SK-N-SH treated with all-trans-retinoic acid at 6 μM for 48 hours (cell line): ENCODE results near the gene ITGBL1.

Experiments used
- ATAC-seq: fragments of 200-7000 bp; cut with Tn5 transposase; 3 replicates; pipeline ENCODE4 v1.9.1; 2020; ENCODE audit warnings: mild to moderate bottlenecking, moderate library complexity
- BACH2 ChIP-seq: fragments of 250-450 bp; sonication (Bioruptor Pico); IDR thresholded peaks from 2 replicates; pipeline ENCODE4 v1.9.0; 2021; ENCODE audit warnings: mild to moderate bottlenecking, borderline replicate concordance
- CREB5 ChIP-seq: fragments of 250-450 bp; sonication (Bioruptor Pico); IDR thresholded peaks from 2 replicates; pipeline ENCODE4 v1.5.1; 2020; ENCODE audit warnings: low read depth, mild to moderate bottlenecking, moderate library complexity
- CSDC2 ChIP-seq: fragments of 250-450 bp; sonication (Bioruptor Pico); IDR thresholded peaks from 2 replicates; pipeline ENCODE4 v1.5.0; 2020; ENCODE audit warnings: mild to moderate bottlenecking, moderate library complexity
- CSRNP3 ChIP-seq: fragments of 250-450 bp; sonication (Bioruptor Pico); IDR thresholded peaks from 2 replicates; pipeline ENCODE4 v1.5.1; 2021; ENCODE audit warnings: mild to moderate bottlenecking, moderate library complexity
- ESRRG ChIP-seq: fragments of 250-450 bp; sonication (Bioruptor Pico); IDR thresholded peaks from 2 replicates; pipeline ENCODE4 v1.6.1; 2021; ENCODE audit warnings: mild to moderate bottlenecking
- GLIS3 ChIP-seq: fragments of 250-450 bp; sonication (Bioruptor Pico); IDR thresholded peaks from 2 replicates; pipeline ENCODE4 v1.5.0; 2020; ENCODE audit warnings: mild to moderate bottlenecking, moderate library complexity
- ISL1 ChIP-seq: fragments of 250-450 bp; sonication (Bioruptor Pico); IDR thresholded peaks from 2 replicates; pipeline ENCODE4 v2.1.2; 2022; ENCODE audit warnings: mild to moderate bottlenecking, moderate library complexity
- OSR1 ChIP-seq: fragments of 250-450 bp; sonication (Bioruptor Pico); IDR thresholded peaks from 2 replicates; pipeline ENCODE4 v1.8.0; 2022; ENCODE audit warnings: moderate library complexity, mild to moderate bottlenecking, inconsistent platforms
- PATZ1 ChIP-seq: fragments of 250-450 bp; sonication (Bioruptor Pico); IDR thresholded peaks from 2 replicates; pipeline ENCODE4 v1.8.0; 2020; ENCODE audit warnings: mild to moderate bottlenecking, moderate library complexity, borderline replicate concordance
- POU6F1 ChIP-seq: fragments of 250-450 bp; sonication (Bioruptor Pico); IDR thresholded peaks from 2 replicates; pipeline ENCODE4 v1.8.0; 2021; ENCODE audit warnings: low read depth, mild to moderate bottlenecking, moderate library complexity, borderline replicate concordance
- PPARA ChIP-seq: fragments of 250-450 bp; sonication (Bioruptor Pico); IDR thresholded peaks from 2 replicates; pipeline ENCODE4 v1.5.0; 2020; ENCODE audit warnings: mild to moderate bottlenecking, borderline replicate concordance
- RARB ChIP-seq: fragments of 250-450 bp; sonication (Bioruptor Pico); IDR thresholded peaks from 2 replicates; pipeline ENCODE4 v1.8.0; 2021; ENCODE audit warnings: mild to moderate bottlenecking, moderate library complexity
- SNAI2 ChIP-seq: fragments of 250-450 bp; sonication (Bioruptor Pico); IDR thresholded peaks from 2 replicates; pipeline ENCODE4 v1.5.0; 2020; ENCODE audit warnings: mild to moderate bottlenecking, moderate library complexity
- TCF4 ChIP-seq: fragments of 250-450 bp; sonication (Bioruptor Pico); IDR thresholded peaks from 2 replicates; pipeline ENCODE4 v1.8.0; 2021; ENCODE audit warnings: mild to moderate bottlenecking, moderate library complexity, borderline replicate concordance
- TOX ChIP-seq: fragments of 250-450 bp; sonication (Bioruptor Pico); IDR thresholded peaks from 2 replicates; pipeline ENCODE4 v1.8.0; 2021; ENCODE audit warnings: mild to moderate bottlenecking, moderate library complexity, borderline replicate concordance
- ZFP30 ChIP-seq: fragments of 450-650 bp; formaldehyde crosslinking; IDR thresholded peaks from 2 replicates; pipeline ENCODE4 v1.5.0; 2022; ENCODE audit warnings: mild to moderate bottlenecking, moderate library complexity
- ZNF565 ChIP-seq: fragments of 450-650 bp; formaldehyde crosslinking; conservative IDR thresholded peaks from 2 replicates; pipeline ENCODE4 v1.5.0; 2020; ENCODE audit warnings: low read depth, mild to moderate bottlenecking, moderate library complexity
- ZNF8 ChIP-seq: fragments of 450-650 bp; formaldehyde crosslinking; IDR thresholded peaks from 2 replicates; pipeline ENCODE4 v1.5.0; 2020; ENCODE audit warnings: mild to moderate bottlenecking, moderate library complexity

ITGBL1 gene

GRCh38 chr13:101514695-101515275, 62.3 kb downstream of the ITGBL1 start:
- peak; percentile 55 for ATAC-seq
- TF ChIP-seq RARB (CRISPR knock-in tag) (no peak), TCF4 (no peak), CSRNP3 (CRISPR knock-in tag) (no peak), PATZ1 (no peak), PPARA (no peak), TOX (CRISPR knock-in tag) (no peak), POU6F1 (CRISPR knock-in tag) (no peak), ZNF8 (CRISPR knock-in tag) (no peak), SNAI2 (CRISPR knock-in tag) (no peak), BACH2 (CRISPR knock-in tag) (no peak), ESRRG (CRISPR knock-in tag) (no peak)

- no peak for ATAC-seq
- TF ChIP-seq CREB5 (no peak), OSR1 (no peak), TOX (CRISPR knock-in tag) (no peak), RARB (CRISPR knock-in tag) (no peak), CSRNP3 (CRISPR knock-in tag) (no peak), CSDC2 (no peak), TCF4 (no peak), ESRRG (CRISPR knock-in tag) (no peak), ZFP30 (no peak), GLIS3 (CRISPR knock-in tag) (no peak), BACH2 (CRISPR knock-in tag) (no peak), PATZ1 (no peak), PPARA (no peak), ISL1 (CRISPR knock-in tag) (no peak), ZNF565 (no peak), POU6F1 (CRISPR knock-in tag) (no peak)
- TF ChIP-seq, all 23 proteins: peak for 0
Measured at GRCh38 chr13:101515504-101515903, 63.0 kb downstream of the ITGBL1 start.

GRCh38 chr13:101516262-101516661, 63.8 kb downstream of the ITGBL1 start:
- TF ChIP-seq ISL1 (CRISPR knock-in tag) = peak; percentile 20; the same call in 1 of the 2 replicates
- no peak for TF ChIP-seq ESRRG (CRISPR knock-in tag)
- no peak for ATAC-seq
